K562 (cell line): ENCODE measurements around the gene F2RL1. TPM values are rescaled to one million over a fixed set of nuclear protein-coding genes. Genes with fewer than 3 reads are reported as not detected.

ENCODE experiments used
- ATAC-seq: fragments of 200-7000 bp; cut with Tn5 transposase; 3 replicates; pipeline ENCODE4 v1.9.1; 2020; ENCODE audit warnings: moderate library complexity
- BruUV-seq: library from RNA; stranded (reverse); fragments of 400-500 nt; replicated peaks from 2 replicates; lab custom pipeline; 2021; lab: Mats Ljungman, UMichigan
- CTCF ChIA-PET: fragments of 300-600 bp; formaldehyde crosslinking; extraction: SDS; loops from one replicate; lab custom pipeline; 2021; ENCODE audit warnings: low intra/inter-chr PET ratio; lab: Yijun Ruan, JAX
- POLR2A ChIA-PET: fragments of 300-600, 350-650 bp; sonication (Branson Sonifier 250); formaldehyde crosslinking; extraction: SDS; loops from one replicate; lab custom pipeline; 2021; ENCODE audit warnings: antibody characterized with exemption, inconsistent platforms; lab: Yijun Ruan, JAX
- DNase-seq, 4 experiments: peaks; one replicate each; pipeline versions ENCODE4 v3.0.0 to v3.0.0-alpha.2; 2011 to 2018; ENCODE audit warnings: low spot score in 3 of 4, mixed read lengths in 3 of 4; ENCODE audit errors: extremely low read depth in 1 of 4
- FAIRE-seq: peaks from 2 replicates; lab custom pipeline; 2011; peaks lifted over from hg19 to GRCh38; lab: Jason Lieb, UNC
- H2AFZ ChIP-seq: 2 replicates; pipeline ENCODE4 v1.6.0; 2011; ENCODE audit warnings: low read depth, low read length, control low read depth, inconsistent platforms
- H3K27ac ChIP-seq: fragments of 200-600 bp; 3 replicates; pipeline ENCODE4 v1.8.0; 2011; ENCODE audit warnings: low read depth, mild to moderate bottlenecking, control low read depth, inconsistent platforms, low read length, moderate library complexity, mixed read lengths; ENCODE audit errors: extremely low read depth
- H3K27me3 ChIP-seq, 2 experiments: fragments of 300-600 bp in 1 of 2; 2 replicates in 1 of 2; 3 replicates in 1 of 2; pipeline versions ENCODE4 v1.6.0 to v1.8.0; 2011; ENCODE audit warnings: inconsistent platforms in 2 of 2, low read length in 2 of 2, mild to moderate bottlenecking in 1 of 2, mixed read lengths in 1 of 2, moderate library complexity in 1 of 2; ENCODE audit not compliant: control insufficient read depth in 2 of 2, insufficient read depth in 2 of 2
- H3K36me3 ChIP-seq: fragments of 300-600 bp; 3 replicates; pipeline ENCODE4 v1.8.0; 2011; ENCODE audit warnings: mild to moderate bottlenecking, low read length, inconsistent platforms; ENCODE audit not compliant: control insufficient read depth, insufficient read depth
- H3K4me1 ChIP-seq, 2 experiments: fragments of 200-600 bp in 1 of 2; replicated peaks in 1 of 2; 2 replicates in 1 of 2; 3 replicates in 1 of 2; pipeline versions ENCODE4 v1.5.1 to v1.8.0; 2011; ENCODE audit warnings: inconsistent platforms in 2 of 2, low read length in 2 of 2, mild to moderate bottlenecking in 1 of 2, mixed read lengths in 1 of 2, moderate library complexity in 1 of 2; ENCODE audit not compliant: control insufficient read depth in 2 of 2, insufficient read depth in 2 of 2
- H3K4me2 ChIP-seq: 2 replicates; pipeline ENCODE4 v1.6.1; 2011; ENCODE audit warnings: low read length, control low read depth, inconsistent platforms, mixed read lengths; ENCODE audit not compliant: insufficient read depth
- H3K4me3 ChIP-seq: fragments of 200-600 bp; sonication (generic), shearing (Covaris generic); 2 replicates; pipeline ENCODE4 v1.5.1; 2016; ENCODE audit warnings: control low read depth, inconsistent platforms
- H3K79me2 ChIP-seq: fragments of 200-600 bp; 3 replicates; pipeline ENCODE4 v1.8.0; 2011; ENCODE audit warnings: low read length, inconsistent platforms; ENCODE audit not compliant: control insufficient read depth, insufficient read depth
- H3K9ac ChIP-seq, 2 experiments: 2 replicates each; pipeline versions ENCODE4 v1.6.0 to v1.6.1; 2011; ENCODE audit warnings: low read depth in 2 of 2, low read length in 2 of 2, control low read depth in 1 of 2, inconsistent platforms in 1 of 2, mild to moderate bottlenecking in 1 of 2, mixed read lengths in 1 of 2; ENCODE audit not compliant: insufficient read depth in 1 of 2
- H3K9me1 ChIP-seq: one replicate; pipeline ENCODE4 v1.6.0; 2011; ENCODE audit warnings: inconsistent platforms, mild to moderate bottlenecking, low read length, moderate library complexity; ENCODE audit not compliant: control insufficient read depth, insufficient read depth
- H3K9me3 ChIP-seq: replicated peaks from 2 replicates; pipeline ENCODE4 v1.5.1; 2011; ENCODE audit warnings: low read depth, low read length, inconsistent platforms; ENCODE audit not compliant: control insufficient read depth, insufficient read depth
- H4K20me1 ChIP-seq: replicated peaks from 2 replicates; pipeline ENCODE4 v1.6.1; 2011; ENCODE audit warnings: low read length, inconsistent platforms, mixed read lengths; ENCODE audit not compliant: control insufficient read depth, insufficient read depth
- ATF1 ChIP-seq, 2 experiments: fragments of 450-650 bp in 1 of 2; IDR thresholded peaks; 2 replicates each; pipeline ENCODE4 v1.6.1; 2016; ENCODE audit warnings: missing compliant biosample characterization in 1 of 2, missing genetic modification characterization in 1 of 2
- BACH1 ChIP-seq: fragments of 200-800 bp; sonication (Bioruptor generic); IDR thresholded peaks from 2 replicates; pipeline ENCODE4 v1.6.1; 2016; ENCODE audit warnings: missing genetic modification characterization, missing compliant biosample characterization
- CBX5 ChIP-seq: IDR thresholded peaks from 2 replicates; pipeline ENCODE4 v1.6.1; 2014; ENCODE audit warnings: low read depth, borderline replicate concordance
- HDAC3 ChIP-seq: fragments of 450-650 bp; IDR thresholded peaks from 2 replicates; pipeline ENCODE4 v1.6.1; 2018; ENCODE audit warnings: borderline replicate concordance, mild to moderate bottlenecking, moderate library complexity; ENCODE audit not compliant: partially characterized antibody
- KLF1 ChIP-seq: fragments of 450-650 bp; IDR thresholded peaks from 2 replicates; pipeline ENCODE4 v1.6.1; 2016; ENCODE audit warnings: missing genetic modification characterization, missing compliant biosample characterization
- MAFF ChIP-seq: IDR thresholded peaks from 2 replicates; pipeline ENCODE4 v1.6.1; 2012; ENCODE audit warnings: low read length, improper control_type of control experiment
- MAFK ChIP-seq: IDR thresholded peaks from 2 replicates; pipeline ENCODE4 v1.6.1; 2011; ENCODE audit warnings: low read length, improper control_type of control experiment
- SIN3A ChIP-seq, 2 experiments: fragments of 150-350 bp in 1 of 2; IDR thresholded peaks; 2 replicates each; pipeline ENCODE4 v1.6.1; 2011 to 2016; ENCODE audit warnings: borderline replicate concordance in 2 of 2, low read depth in 2 of 2, low read length in 2 of 2, mild to moderate bottlenecking in 2 of 2, moderate library complexity in 2 of 2; ENCODE audit not compliant: control insufficient read depth in 1 of 2
- TBP ChIP-seq: optimal IDR thresholded peaks from 2 replicates; pipeline ENCODE3; 2011; ENCODE audit warnings: low read depth, low read length, improper control_type of control experiment
- TCF3 ChIP-seq: sonication (generic); formaldehyde crosslinking; IDR thresholded peaks from 2 replicates; pipeline ENCODE4 v1.4.0; 2020; ENCODE audit warnings: mild to moderate bottlenecking, missing genetic modification reagents
- ZC3H8 ChIP-seq: fragments of 450-650 bp; IDR thresholded peaks from 2 replicates; pipeline ENCODE4 v1.6.1; 2017
- ZEB2 ChIP-seq: fragments of 450-650 bp; IDR thresholded peaks from 2 replicates; pipeline ENCODE4 v1.6.1; 2016
- ZKSCAN8 ChIP-seq: fragments of 200-800 bp; sonication (Bioruptor generic); IDR thresholded peaks from 2 replicates; pipeline ENCODE4 v1.6.1; 2016; ENCODE audit warnings: missing genetic modification characterization, missing compliant biosample characterization
- ZNF695 ChIP-seq: fragments of 450-650 bp; formaldehyde crosslinking; IDR thresholded peaks from 2 replicates; pipeline ENCODE4 v1.4.0; 2020; ENCODE audit warnings: mild to moderate bottlenecking, moderate library complexity
- ZNF76 ChIP-seq: fragments of 250-450 bp; sonication (Bioruptor Pico); IDR thresholded peaks from 2 replicates; pipeline ENCODE4 v1.4.0; 2020; ENCODE audit warnings: mild to moderate bottlenecking, moderate library complexity, borderline replicate concordance
- WGBS: fragments of 100-300 bp; shearing (Covaris generic); methylation state at CpG from one replicate; pipeline ENCODE4 v1.1.6; 2016; ENCODE audit warnings: low coverage, mixed read lengths; ENCODE audit not compliant: insufficient coverage; ENCODE audit errors: missing lambda C conversion rate; 5-methylcytosine and 5-hydroxymethylcytosine counted together
- in situ Hi-C: fragments of 300-500 bp; cut with MboI; formaldehyde crosslinking; loops from 4 replicates; pipeline ENCODE4 v1.15.0; 2018; ENCODE audit warnings: inconsistent platforms, mixed read lengths
- intact Hi-C: fragments of 100-400 bp; cut with micrococcal nuclease; formaldehyde crosslinking; loops from 2 replicates; pipeline ENCODE4 v1.14.2; 2022
- polyA plus RNA-seq, 8 experiments: library from polyadenylated mRNA; depleted of rRNA in 4 of 8; stranded (reverse) in 5 of 8; unstranded in 3 of 8; fragments of >200 nt; fragmentation: Nextera tagmentation in 2 of 8; fragmentation: Illumina TruSeq in 1 of 8; extraction: Ambion mirVana in 2 of 8; extraction: Trizol in 1 of 8; gene quantifications; 2 replicates each; pipeline versions ENCODE4 v1.2.1 to v1.2.3, GENCODE V29; 2011 to 2014; ENCODE audit warnings: inconsistent platforms in 1 of 8, missing spikeins in 1 of 8
- total RNA-seq, 7 experiments: library from RNA; depleted of rRNA in 6 of 7; stranded (reverse); fragments of >200 nt in 6 of 7; fragmentation: Illumina TruSeq in 2 of 7; extraction: Trizol in 2 of 7; gene quantifications; 2 replicates each; pipeline versions ENCODE4 v1.2.1 to v1.2.3, GENCODE V29; 2011 to 2021; ENCODE audit warnings: low replicate concordance in 1 of 7
- TF ChIP-seq, protein P1 (sequence below), 2 experiments: fragments of 450-650 bp in 1 of 2; sonication (generic) in 1 of 2; formaldehyde crosslinking; conservative IDR thresholded peaks; 2 replicates each; pipeline versions ENCODE4 v1.4.0 to v1.8.1; 2020 to 2022; ENCODE audit warnings: mild to moderate bottlenecking in 1 of 2, missing genetic modification reagents in 1 of 2
- TF ChIP-seq, protein P2 (sequence below): fragments of 450-650 bp; formaldehyde crosslinking; IDR thresholded peaks from 2 replicates; pipeline ENCODE4 v1.4.0; 2020; ENCODE audit warnings: mild to moderate bottlenecking, moderate library complexity
- TF ChIP-seq, protein P3 (sequence below): fragments of 200-800 bp; sonication (Bioruptor generic); IDR thresholded peaks from 2 replicates; pipeline ENCODE4 v1.6.1; 2017; ENCODE audit warnings: missing genetic modification characterization, missing compliant biosample characterization
- TF ChIP-seq, protein P4 (sequence below): IDR thresholded peaks from 2 replicates; pipeline ENCODE4 v1.6.1; 2014; ENCODE audit warnings: antibody characterized with exemption

Gene F2RL1
- total and polyA plus RNA-seq, 9 of the 15 experiments (the other 6 are each of a cell fraction or from before 2014, with no cell fraction given), result 0.03 to 0.50 (median 0.27) TPM; not detected in 6

DNA sequence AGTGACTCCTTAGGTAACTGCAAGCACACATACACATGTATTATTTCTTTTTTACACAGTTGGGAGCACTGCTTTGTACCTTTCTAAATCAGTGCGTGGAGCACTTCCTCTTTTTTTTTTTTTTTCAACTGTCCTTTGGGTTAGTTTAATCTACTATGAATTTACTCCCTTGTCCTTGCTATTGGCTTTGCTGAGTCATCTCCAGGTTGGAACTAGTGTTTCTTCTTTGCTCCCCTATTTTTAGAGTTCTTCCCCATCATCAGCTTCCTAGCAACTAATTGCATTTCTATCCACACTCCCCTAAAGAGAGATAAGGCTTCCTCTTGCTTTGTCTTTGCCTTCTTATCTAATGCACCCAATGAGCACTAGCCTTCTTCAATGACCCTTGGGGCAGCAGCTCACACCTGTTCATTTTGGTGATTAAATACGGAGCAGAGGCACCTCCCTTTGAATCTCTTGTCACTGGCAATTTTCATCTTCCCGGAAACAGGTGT is 55.3 kb downstream of the F2RL1 start:
- CTCF ChIA-PET, result no interaction called here
- POLR2A ChIA-PET, result no interaction called here
- Histone ChIP-seq H4K20me1 (no peaks in the 10 kb centered on the region), H3K36me3 (no peaks in the 10 kb centered on the region), H3K79me2 (no peaks in the 10 kb centered on the region), H2AFZ (no peak overlapping the region), H3K9me3 (no peaks in the 10 kb centered on the region), H3K27ac (no peak overlapping the region), H3K4me3 (no peak overlapping the region), H3K9me1 (no peaks in the 10 kb centered on the region), H3K9ac (no peak overlapping the region), H3K4me1 (no peaks in the 10 kb centered on the region), H3K4me2 (no peak overlapping the region), H3K27me3 (peaks cover 4 to 5% of the 10 kb centered on the region in 2 experiments; a peak in 2 of 5 replicates)
- FAIRE-seq, result no peak
- in situ Hi-C loops, result no loop called here
- peak; percentile 60 for ATAC-seq
- DNase-seq, result peak; percentile 24 to 68 (median 46)
- intact Hi-C loops, result no loop called here
- no TSS peak for BruUV-seq
- 2% methylated on average over 3 of the region's 3 CpGs for WGBS
- no peak for TF ChIP-seq ZC3H8
- TF ChIP-seq SIN3A (IDR thresholded peaks at IDR 0.05; ENCODE audit: borderline replicate concordance in 2 of 2, control insufficient read depth in 1 of 2, low read depth in 2 of 2, low read length in 2 of 2), result no peak
- peak; percentile 95 for TF ChIP-seq ZEB2
- no peak for TF ChIP-seq ZNF695
- no peak for TF ChIP-seq ATF1 (CRISPR knock-in tag; IDR thresholded peaks at IDR 0.05)
- peak; percentile 36 for TF ChIP-seq ATF1 (tag; IDR thresholded peaks at IDR 0.05)
- no peak for TF ChIP-seq CBX5
- TF ChIP-seq KLF1 (tag), result no peak
- TF ChIP-seq, protein P1, sequence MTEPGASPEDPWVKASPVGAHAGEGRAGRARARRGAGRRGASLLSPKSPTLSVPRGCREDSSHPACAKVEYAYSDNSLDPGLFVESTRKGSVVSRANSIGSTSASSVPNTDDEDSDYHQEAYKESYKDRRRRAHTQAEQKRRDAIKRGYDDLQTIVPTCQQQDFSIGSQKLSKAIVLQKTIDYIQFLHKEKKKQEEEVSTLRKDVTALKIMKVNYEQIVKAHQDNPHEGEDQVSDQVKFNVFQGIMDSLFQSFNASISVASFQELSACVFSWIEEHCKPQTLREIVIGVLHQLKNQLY (CRISPR knock-in tag; conservative IDR thresholded peaks at IDR 0.05), result no peak
- TF ChIP-seq MAFK, result peak; percentile 82
- TF ChIP-seq, protein P2, sequence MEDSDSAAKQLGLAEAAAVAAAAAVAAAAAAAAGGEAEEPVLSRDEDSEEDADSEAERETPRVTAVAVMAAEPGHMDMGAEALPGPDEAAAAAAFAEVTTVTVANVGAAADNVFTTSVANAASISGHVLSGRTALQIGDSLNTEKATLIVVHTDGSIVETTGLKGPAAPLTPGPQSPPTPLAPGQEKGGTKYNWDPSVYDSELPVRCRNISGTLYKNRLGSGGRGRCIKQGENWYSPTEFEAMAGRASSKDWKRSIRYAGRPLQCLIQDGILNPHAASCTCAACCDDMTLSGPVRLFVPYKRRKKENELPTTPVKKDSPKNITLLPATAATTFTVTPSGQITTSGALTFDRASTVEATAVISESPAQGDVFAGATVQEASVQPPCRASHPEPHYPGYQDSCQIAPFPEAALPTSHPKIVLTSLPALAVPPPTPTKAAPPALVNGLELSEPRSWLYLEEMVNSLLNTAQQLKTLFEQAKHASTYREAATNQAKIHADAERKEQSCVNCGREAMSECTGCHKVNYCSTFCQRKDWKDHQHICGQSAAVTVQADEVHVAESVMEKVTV (CRISPR knock-in tag), result no peak
- no peak for TF ChIP-seq TBP
- peak; percentile 89 for TF ChIP-seq MAFF
- TF ChIP-seq BACH1 (tag), result 0 out of 2 replicates have a peak, but pooled peaks have one; percentile 50
- TF ChIP-seq ZNF76 (CRISPR knock-in tag), result no peak
- TF ChIP-seq TCF3 (CRISPR knock-in tag), result peak; percentile 78
- TF ChIP-seq, protein P3, sequence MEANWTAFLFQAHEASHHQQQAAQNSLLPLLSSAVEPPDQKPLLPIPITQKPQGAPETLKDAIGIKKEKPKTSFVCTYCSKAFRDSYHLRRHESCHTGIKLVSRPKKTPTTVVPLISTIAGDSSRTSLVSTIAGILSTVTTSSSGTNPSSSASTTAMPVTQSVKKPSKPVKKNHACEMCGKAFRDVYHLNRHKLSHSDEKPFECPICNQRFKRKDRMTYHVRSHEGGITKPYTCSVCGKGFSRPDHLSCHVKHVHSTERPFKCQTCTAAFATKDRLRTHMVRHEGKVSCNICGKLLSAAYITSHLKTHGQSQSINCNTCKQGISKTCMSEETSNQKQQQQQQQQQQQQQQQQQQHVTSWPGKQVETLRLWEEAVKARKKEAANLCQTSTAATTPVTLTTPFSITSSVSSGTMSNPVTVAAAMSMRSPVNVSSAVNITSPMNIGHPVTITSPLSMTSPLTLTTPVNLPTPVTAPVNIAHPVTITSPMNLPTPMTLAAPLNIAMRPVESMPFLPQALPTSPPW, result 0 out of 2 replicates have a peak, but pooled peaks have one; percentile 16
- TF ChIP-seq, protein P4, sequence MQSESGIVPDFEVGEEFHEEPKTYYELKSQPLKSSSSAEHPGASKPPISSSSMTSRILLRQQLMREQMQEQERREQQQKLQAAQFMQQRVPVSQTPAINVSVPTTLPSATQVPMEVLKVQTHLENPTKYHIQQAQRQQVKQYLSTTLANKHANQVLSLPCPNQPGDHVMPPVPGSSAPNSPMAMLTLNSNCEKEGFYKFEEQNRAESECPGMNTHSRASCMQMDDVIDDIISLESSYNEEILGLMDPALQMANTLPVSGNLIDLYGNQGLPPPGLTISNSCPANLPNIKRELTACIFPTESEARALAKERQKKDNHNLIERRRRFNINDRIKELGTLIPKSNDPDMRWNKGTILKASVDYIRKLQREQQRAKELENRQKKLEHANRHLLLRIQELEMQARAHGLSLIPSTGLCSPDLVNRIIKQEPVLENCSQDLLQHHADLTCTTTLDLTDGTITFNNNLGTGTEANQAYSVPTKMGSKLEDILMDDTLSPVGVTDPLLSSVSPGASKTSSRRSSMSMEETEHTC, result no peak
- TF ChIP-seq ZKSCAN8 (CRISPR knock-in tag), result no peak
- peak; percentile 11 for TF ChIP-seq HDAC3
